ENCODE results near the gene CRHR1.

The CRHR1 gene

GRCh38 chr17:45777388-45777787 is 6.7 kb upstream of the CRHR1 start:
- TF ChIP-seq MAX (IDR thresholded peaks at IDR 0.05): no peak
- no peak for TF ChIP-seq FOXM1 (IDR thresholded peaks at IDR 0.05; ENCODE audit: borderline replicate concordance, low read depth)
- no peak for TF ChIP-seq CREB1 (IDR thresholded peaks at IDR 0.05; ENCODE audit: low read depth)
- TF ChIP-seq TEAD4 (IDR thresholded peaks at IDR 0.05): no peak
- TF ChIP-seq REST (IDR thresholded peaks at IDR 0.05; ENCODE audit: low read depth): peak; percentile 85

- TF ChIP-seq TCF12 (IDR thresholded peaks at IDR 0.05; ENCODE audit: low read depth): no peak
- TF ChIP-seq CEBPB (IDR thresholded peaks at IDR 0.05): peak; percentile 63; the same call in 1 of the 2 replicates
Measured at GRCh38 chr17:45780921-45781320, 3.2 kb upstream of the CRHR1 start.

- TF ChIP-seq EGR1 (IDR thresholded peaks at IDR 0.05) (no peak), TCF12 (IDR thresholded peaks at IDR 0.05; ENCODE audit: low read depth) (no peak), CREB1 (IDR thresholded peaks at IDR 0.05; ENCODE audit: low read depth) (no peak), TAF1 (IDR thresholded peaks at IDR 0.05; ENCODE audit: low read depth) (no peak), NFIC (IDR thresholded peaks at IDR 0.05) (no peak), REST (IDR thresholded peaks at IDR 0.05; ENCODE audit: low read depth) (no peak), USF1 (IDR thresholded peaks at IDR 0.05) (no peak), ZBTB7A (IDR thresholded peaks at IDR 0.05; ENCODE audit: low read depth) (no peak), RAD21 (IDR thresholded peaks at IDR 0.05; ENCODE audit: low read depth) (peak; percentile 39; the same call in 1 of the 2 replicates), TEAD4 (IDR thresholded peaks at IDR 0.05) (no peak), FOXM1 (IDR thresholded peaks at IDR 0.05; ENCODE audit: borderline replicate concordance, low read depth) (no peak), MAX (IDR thresholded peaks at IDR 0.05) (no peak), YY1 (IDR thresholded peaks at IDR 0.05; ENCODE audit: low read depth) (0 out of 2 replicates have a peak, but pooled peaks have one; percentile 10)
Measured at GRCh38 chr17:45782889-45783592, 1.1 kb upstream of the CRHR1 start.

GRCh38 chr17:45783593-45784292 is 377 bp upstream of the CRHR1 start:
- no peak for TF ChIP-seq RAD21 (IDR thresholded peaks at IDR 0.05; ENCODE audit: low read depth)
- TF ChIP-seq USF1 (IDR thresholded peaks at IDR 0.05): no peak
- TF ChIP-seq EP300 (IDR thresholded peaks at IDR 0.05; ENCODE audit: borderline replicate concordance): no peak
- TF ChIP-seq EGR1 (IDR thresholded peaks at IDR 0.05): peak; percentile 13; the same call in 1 of the 2 replicates
- peak; percentile 36; the same call in 1 of the 2 replicates for TF ChIP-seq TCF12 (IDR thresholded peaks at IDR 0.05; ENCODE audit: low read depth)
- peak; percentile 88 for TF ChIP-seq ZBTB7A (IDR thresholded peaks at IDR 0.05; ENCODE audit: low read depth)
- no peak for TF ChIP-seq REST (IDR thresholded peaks at IDR 0.05; ENCODE audit: low read depth)

All from Ishikawa (cell line).